ENCODE measurements around the gene BOD1L1. TPM values are rescaled to one million over a fixed set of nuclear protein-coding genes. Genes with fewer than 3 reads are reported as not detected.
A peak's percentile ranks its signal among the peaks of the same experiment; 100 is the strongest.

The BOD1L1 gene
- total RNA-seq, 4 donors from 2014 or later = 30.3 to 39.8 (median 34.8) TPM

GRCh38 chr4:13539619-13540445, 87.7 kb downstream of the BOD1L1 start:
- Histone ChIP-seq H3K27ac (replicated peaks in 1 of 4) (no peak overlapping the region), H3K4me3 (peak overlapping the region in 1 of 4 donors; percentile 12), H3K27me3 (peaks cover 7 to 100% (median 91%) of the 10 kb centered on the region in 4 donors), H3K36me3 (peaks cover 0 to 5% (median 0%) of the 10 kb centered on the region in 4 donors), H3K4me1 (peaks cover 35 to 71% (median 58%) of the 10 kb centered on the region in 4 donors), H3K9me3 (peaks cover 0 to 7% (median 0%) of the 10 kb centered on the region in 4 donors)
- TF ChIP-seq POLR2A (IDR thresholded peaks at IDR 0.05; ENCODE audit: low read depth) = no peak
- TF ChIP-seq CTCF (IDR thresholded peaks at IDR 0.05) = no peak
- no peak for TF ChIP-seq POLR2AphosphoS5 (IDR thresholded peaks at IDR 0.05)
- TF ChIP-seq EP300 (IDR thresholded peaks at IDR 0.05) = no peak
- 22% methylated on average over 33 of the region's 42 CpGs for WGBS
- intact Hi-C loops (cut with DNase I) = no loop called here
- peak; percentile 74 for DNase-seq (ENCODE audit: extremely low spot score)

- H3K36me3 ChIP-seq = peaks cover 0 to 5% (median 0%) of the 10 kb centered on the region in 4 donors
- H3K27me3 ChIP-seq = peaks cover 6 to 100% (median 91%) of the 10 kb centered on the region in 4 donors
- peaks cover 0 to 7% (median 0%) of the 10 kb centered on the region in 4 donors for H3K9me3 ChIP-seq
- peak overlapping the region in 2 of 4 donors; percentile 5 to 12 for H3K4me3 ChIP-seq
- peaks cover 33 to 64% (median 52%) of the 10 kb centered on the region in 4 donors for H3K4me1 ChIP-seq
- intact Hi-C loops (cut with DNase I) = no loop called here
- DNase-seq (ENCODE audit: extremely low spot score) = no peak
- 12% methylated on average over 23 of the region's 23 CpGs for WGBS
- H3K27ac ChIP-seq (replicated peaks in 1 of 4) = no peak overlapping the region
- TF ChIP-seq CTCF (IDR thresholded peaks at IDR 0.05) = no peak
- no peak for TF ChIP-seq POLR2A (IDR thresholded peaks at IDR 0.05; ENCODE audit: low read depth)
Measured at GRCh38 chr4:13539047-13539618, 88.4 kb downstream of the BOD1L1 start.

GRCh38 chr4:13538427-13538973, 89.0 kb downstream of the BOD1L1 start:
- Histone ChIP-seq H3K27me3 (peaks cover 0 to 100% (median 91%) of the 10 kb centered on the region in 4 donors), H3K9me3 (peaks cover 0 to 7% (median 0%) of the 10 kb centered on the region in 4 donors), H3K4me3 (peak overlapping the region in 1 of 4 donors; percentile 5), H3K4me1 (peaks cover 27 to 57% (median 46%) of the 10 kb centered on the region in 4 donors), H3K27ac (replicated peaks in 1 of 4) (no peak overlapping the region), H3K36me3 (peaks cover 0 to 5% (median 0%) of the 10 kb centered on the region in 4 donors)
- TF ChIP-seq POLR2A (IDR thresholded peaks at IDR 0.05; ENCODE audit: low read depth) (no peak), POLR2AphosphoS5 (IDR thresholded peaks at IDR 0.05) (no peak), CTCF (IDR thresholded peaks at IDR 0.05) (no peak), EP300 (IDR thresholded peaks at IDR 0.05) (no peak)
- WGBS = 25% methylated on average over 16 of the region's 16 CpGs
- DNase-seq (ENCODE audit: extremely low spot score) = peak; percentile 88
- intact Hi-C loops (cut with DNase I) = no loop called here

- Histone ChIP-seq H3K4me3 (no peak overlapping the region), H3K27me3 (peaks cover 0 to 100% (median 89%) of the 10 kb centered on the region in 4 donors), H3K9me3 (peaks cover 0 to 7% (median 0%) of the 10 kb centered on the region in 4 donors), H3K36me3 (peaks cover 0 to 5% (median 0%) of the 10 kb centered on the region in 4 donors), H3K27ac (replicated peaks in 1 of 4) (no peak overlapping the region), H3K4me1 (peaks cover 26 to 53% (median 42%) of the 10 kb centered on the region in 4 donors)
- intact Hi-C loops (cut with DNase I) = no loop called here
- DNase-seq (ENCODE audit: extremely low spot score) = peak; percentile 81
- 12% methylated on average over 10 of the region's 10 CpGs for whole genome bisulfite sequencing
- TF ChIP-seq POLR2AphosphoS5 (IDR thresholded peaks at IDR 0.05) (no peak), CTCF (IDR thresholded peaks at IDR 0.05) (no peak), POLR2A (IDR thresholded peaks at IDR 0.05; ENCODE audit: low read depth) (no peak), EP300 (IDR thresholded peaks at IDR 0.05) (no peak)
Measured at GRCh38 chr4:13537832-13538177, 89.7 kb downstream of the BOD1L1 start.

Data from esophagus muscularis mucosa (tissue), 4 donors.